ENCODE results near the gene NRXN2. TPM values are rescaled to one million over a fixed set of nuclear protein-coding genes. Genes with fewer than 3 reads are reported as not detected.

NRXN2 gene
- total and polyA plus RNA-seq, 2 of the 13 experiments (the other 11 are each of a cell fraction or from before 2014, with no cell fraction given): not detected

GRCh38 chr11:64676261-64676615 lies 46.8 kb downstream of the NRXN2 start (continued):
- TF ChIP-seq, protein P1, sequence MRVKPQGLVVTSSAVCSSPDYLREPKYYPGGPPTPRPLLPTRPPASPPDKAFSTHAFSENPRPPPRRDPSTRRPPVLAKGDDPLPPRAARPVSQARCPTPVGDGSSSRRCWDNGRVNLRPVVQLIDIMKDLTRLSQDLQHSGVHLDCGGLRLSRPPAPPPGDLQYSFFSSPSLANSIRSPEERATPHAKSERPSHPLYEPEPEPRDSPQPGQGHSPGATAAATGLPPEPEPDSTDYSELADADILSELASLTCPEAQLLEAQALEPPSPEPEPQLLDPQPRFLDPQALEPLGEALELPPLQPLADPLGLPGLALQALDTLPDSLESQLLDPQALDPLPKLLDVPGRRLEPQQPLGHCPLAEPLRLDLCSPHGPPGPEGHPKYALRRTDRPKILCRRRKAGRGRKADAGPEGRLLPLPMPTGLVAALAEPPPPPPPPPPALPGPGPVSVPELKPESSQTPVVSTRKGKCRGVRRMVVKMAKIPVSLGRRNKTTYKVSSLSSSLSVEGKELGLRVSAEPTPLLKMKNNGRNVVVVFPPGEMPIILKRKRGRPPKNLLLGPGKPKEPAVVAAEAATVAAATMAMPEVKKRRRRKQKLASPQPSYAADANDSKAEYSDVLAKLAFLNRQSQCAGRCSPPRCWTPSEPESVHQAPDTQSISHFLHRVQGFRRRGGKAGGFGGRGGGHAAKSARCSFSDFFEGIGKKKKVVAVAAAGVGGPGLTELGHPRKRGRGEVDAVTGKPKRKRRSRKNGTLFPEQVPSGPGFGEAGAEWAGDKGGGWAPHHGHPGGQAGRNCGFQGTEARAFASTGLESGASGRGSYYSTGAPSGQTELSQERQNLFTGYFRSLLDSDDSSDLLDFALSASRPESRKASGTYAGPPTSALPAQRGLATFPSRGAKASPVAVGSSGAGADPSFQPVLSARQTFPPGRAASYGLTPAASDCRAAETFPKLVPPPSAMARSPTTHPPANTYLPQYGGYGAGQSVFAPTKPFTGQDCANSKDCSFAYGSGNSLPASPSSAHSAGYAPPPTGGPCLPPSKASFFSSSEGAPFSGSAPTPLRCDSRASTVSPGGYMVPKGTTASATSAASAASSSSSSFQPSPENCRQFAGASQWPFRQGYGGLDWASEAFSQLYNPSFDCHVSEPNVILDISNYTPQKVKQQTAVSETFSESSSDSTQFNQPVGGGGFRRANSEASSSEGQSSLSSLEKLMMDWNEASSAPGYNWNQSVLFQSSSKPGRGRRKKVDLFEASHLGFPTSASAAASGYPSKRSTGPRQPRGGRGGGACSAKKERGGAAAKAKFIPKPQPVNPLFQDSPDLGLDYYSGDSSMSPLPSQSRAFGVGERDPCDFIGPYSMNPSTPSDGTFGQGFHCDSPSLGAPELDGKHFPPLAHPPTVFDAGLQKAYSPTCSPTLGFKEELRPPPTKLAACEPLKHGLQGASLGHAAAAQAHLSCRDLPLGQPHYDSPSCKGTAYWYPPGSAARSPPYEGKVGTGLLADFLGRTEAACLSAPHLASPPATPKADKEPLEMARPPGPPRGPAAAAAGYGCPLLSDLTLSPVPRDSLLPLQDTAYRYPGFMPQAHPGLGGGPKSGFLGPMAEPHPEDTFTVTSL (CRISPR knock-in tag; IDR thresholded peaks at IDR 0.05; ENCODE audit: borderline replicate concordance): no peak
- no peak for TF ChIP-seq SNAPC2 (CRISPR knock-in tag; IDR thresholded peaks at IDR 0.05)
- no peak for TF ChIP-seq FOXM1 (CRISPR knock-in tag; IDR thresholded peaks at IDR 0.05)
- TF ChIP-seq E2F1 (CRISPR knock-in tag; IDR thresholded peaks at IDR 0.05): no peak
- TF ChIP-seq MAX (IDR thresholded peaks at IDR 0.05): no peak
- TF ChIP-seq FOXP1 (IDR thresholded peaks at IDR 0.05): no peak
- no peak for TF ChIP-seq FOXP1 (CRISPR knock-in tag; IDR thresholded peaks at IDR 0.05)
- no peak for TF ChIP-seq ZNF605 (CRISPR knock-in tag; IDR thresholded peaks at IDR 0.05)
- no peak for TF ChIP-seq ZNF713 (CRISPR knock-in tag; IDR thresholded peaks at IDR 0.05)
- no peak for TF ChIP-seq ZFP62 (CRISPR knock-in tag; IDR thresholded peaks at IDR 0.05)
